HG03469 (cell line): Measurements from ENCODE around the gene SLC4A1AP.
A peak's percentile ranks its signal among the peaks of the same experiment; 100 is the strongest.
"Not testable (repeated sequence)": the region's sequence is repeated elsewhere in the genome, so short reads cannot be mapped to it uniquely, and the experiment has no call there.

Source experiments
- ATAC-seq: cut with Tn5 transposase; IDR thresholded peaks from one replicate; pipeline ENCODE4 v1.9.1; 2021; ENCODE audit warnings: mild to moderate bottlenecking, moderate library complexity, moderate number of reproducible peaks; ENCODE audit not compliant: unreplicated experiment

The SLC4A1AP gene

GRCh38 chr2:27647737-27648136 is 16.0 kb upstream of the SLC4A1AP start:
- no peak for ATAC-seq

- ATAC-seq = no peak
Observed at GRCh38 chr2:27651056-27651455, 12.6 kb upstream of the SLC4A1AP start.

DNA sequence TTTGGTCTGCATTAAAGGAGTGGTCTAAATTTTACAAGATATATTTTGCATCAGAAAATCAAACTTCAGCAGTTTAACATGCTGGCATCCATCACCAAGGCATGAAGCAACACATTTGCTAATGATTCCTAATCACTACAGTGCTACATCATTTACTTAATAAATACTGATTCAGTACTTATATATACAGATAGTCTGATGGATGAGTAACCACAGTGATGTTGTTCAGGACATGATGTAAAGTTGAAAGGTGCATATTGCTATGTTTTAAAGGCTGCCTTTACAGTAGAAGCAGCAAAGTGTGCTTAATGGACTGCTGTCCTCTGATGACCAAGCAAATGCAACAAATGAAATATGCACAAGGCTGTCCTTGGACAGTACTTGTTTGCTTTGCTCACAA is 11.3 kb upstream of the SLC4A1AP start:
- no peak for ATAC-seq

GRCh38 chr2:27652790-27653189 is 10.9 kb upstream of the SLC4A1AP start:
- ATAC-seq = no peak

DNA sequence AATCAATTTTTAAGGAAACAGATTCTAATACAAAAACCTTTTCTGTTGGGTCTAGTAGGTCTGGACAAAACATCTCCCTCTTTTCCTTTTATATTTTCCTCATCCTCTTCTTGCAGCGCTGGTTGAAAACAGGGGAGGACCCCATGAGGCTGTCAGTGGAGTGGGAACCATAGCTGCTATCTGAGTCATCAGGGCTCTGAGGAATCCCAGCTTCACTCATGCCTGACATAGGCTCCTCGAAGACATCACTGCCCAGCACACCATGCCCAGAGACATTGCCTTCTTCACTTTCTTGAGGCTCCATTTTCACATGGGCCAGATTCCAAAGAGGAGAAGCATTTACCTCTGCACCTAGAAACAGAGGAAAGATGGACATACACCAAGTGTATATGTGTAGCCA is 10.3 kb upstream of the SLC4A1AP start:
- ATAC-seq = no peak

DNA sequence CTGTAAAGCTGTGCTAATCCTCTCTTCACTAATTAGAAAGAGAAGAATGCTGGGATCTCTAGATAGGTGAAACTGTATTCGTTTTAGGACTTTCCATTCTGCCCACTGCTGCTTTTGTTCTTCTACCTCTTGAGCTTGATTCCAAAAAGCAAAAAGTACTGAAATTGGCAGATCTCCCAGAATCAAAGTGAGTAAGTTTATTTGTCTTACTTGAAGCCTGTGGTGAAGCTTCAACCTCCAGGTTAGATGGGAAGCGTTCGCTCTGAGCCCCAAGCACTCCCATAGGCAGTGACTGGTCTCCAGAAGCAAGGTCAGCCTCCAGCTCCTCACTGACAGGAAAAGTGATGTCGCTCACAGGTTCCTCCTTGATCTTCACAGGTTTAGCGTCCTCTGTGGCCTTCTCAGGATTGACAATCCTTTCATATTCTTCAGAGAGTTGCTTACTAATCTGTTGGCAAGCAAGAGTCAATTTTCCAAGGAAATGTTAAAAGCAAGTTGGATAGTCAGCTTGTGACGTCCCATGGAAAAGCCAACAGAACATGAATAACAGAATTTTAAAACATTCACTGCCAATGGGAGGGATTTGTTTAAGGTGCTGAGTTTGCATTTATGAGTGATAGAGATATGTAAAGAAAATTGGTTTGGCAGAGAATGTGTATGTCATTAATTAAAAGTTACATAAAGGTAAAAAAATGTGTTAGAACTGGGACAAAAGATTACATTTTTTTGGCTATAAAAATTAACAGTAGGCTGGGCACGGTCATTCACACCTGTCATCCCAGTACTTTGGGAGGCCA is 8.3 kb upstream of the SLC4A1AP start:
- ATAC-seq = no peak

DNA sequence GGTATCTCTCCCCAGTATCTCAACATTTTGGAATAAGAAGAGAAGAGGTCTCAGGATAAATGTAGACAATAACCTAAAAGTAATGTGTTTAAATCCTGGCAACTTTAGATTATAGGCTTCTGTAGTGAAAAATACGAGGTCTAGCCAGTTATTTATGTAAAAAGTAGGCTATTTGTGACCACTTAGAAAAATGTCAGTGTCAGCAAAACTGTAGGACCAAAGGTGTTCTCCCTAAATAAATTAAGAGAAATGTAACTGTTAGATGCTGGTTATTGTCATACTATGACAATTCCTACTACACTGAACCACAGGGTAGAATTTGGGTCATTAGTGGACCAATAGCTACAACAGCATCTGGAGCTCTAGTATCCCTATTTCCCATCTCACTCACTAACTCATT is 2.3 kb upstream of the SLC4A1AP start:
- ATAC-seq = no peak

- ATAC-seq = peak; percentile 18
Observed at GRCh38 chr2:27664154-27664574, 475 bp downstream of the SLC4A1AP start.

GRCh38 chr2:27664622-27665363 is 1.1 kb downstream of the SLC4A1AP start:
- ATAC-seq = no peak

GRCh38 chr2:27667446-27667845 is 3.8 kb downstream of the SLC4A1AP start:
- ATAC-seq = no peak

- no peak for ATAC-seq
Observed at GRCh38 chr2:27671235-27671634, 7.5 kb downstream of the SLC4A1AP start.

GRCh38 chr2:27672723-27673486 is 9.2 kb downstream of the SLC4A1AP start:
- ATAC-seq = no peak

- no peak for ATAC-seq
Observed at GRCh38 chr2:27680571-27680970, 16.9 kb downstream of the SLC4A1AP start.

GRCh38 chr2:27681841-27682240 is 18.2 kb downstream of the SLC4A1AP start:
- no peak for ATAC-seq

- ATAC-seq = not testable (repeated sequence)
Observed at GRCh38 chr2:27682334-27682771, 18.7 kb downstream of the SLC4A1AP start.

DNA sequence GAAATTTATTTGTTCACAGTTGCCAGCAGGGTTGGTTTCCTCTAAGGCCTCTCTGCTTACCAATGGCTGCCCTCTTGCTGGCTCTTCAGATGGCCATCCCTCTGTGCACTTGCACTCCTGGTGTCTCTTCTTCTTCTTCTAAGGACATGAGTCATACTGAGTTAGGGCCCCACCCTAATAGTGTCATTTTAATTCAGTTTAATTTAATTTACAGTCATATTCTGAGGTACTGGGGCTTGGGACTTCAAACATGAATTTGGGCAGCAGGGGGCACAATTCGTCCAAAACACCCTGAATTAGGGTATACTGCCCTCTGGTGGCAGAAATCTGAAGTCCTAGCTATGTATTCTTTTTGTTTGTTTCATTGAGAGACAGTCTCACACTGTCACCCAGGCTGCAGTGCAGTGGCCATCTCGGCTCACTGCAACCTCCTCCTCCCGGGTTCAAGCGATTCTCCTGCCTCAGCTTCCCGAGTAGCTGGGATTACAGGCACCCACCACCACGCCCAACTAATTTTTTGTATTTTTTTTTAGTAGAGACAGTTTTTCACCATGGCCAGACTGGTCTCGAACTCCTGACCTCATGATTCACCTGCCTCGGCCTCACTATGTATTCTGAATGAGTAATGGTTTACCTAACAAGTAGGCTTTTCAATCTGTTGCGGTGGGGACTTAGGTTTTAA is 19.8 kb downstream of the SLC4A1AP start:
- ATAC-seq = no peak

- not testable (repeated sequence) for ATAC-seq
Observed at GRCh38 chr2:27685006-27685405, 21.3 kb downstream of the SLC4A1AP start.

DNA sequence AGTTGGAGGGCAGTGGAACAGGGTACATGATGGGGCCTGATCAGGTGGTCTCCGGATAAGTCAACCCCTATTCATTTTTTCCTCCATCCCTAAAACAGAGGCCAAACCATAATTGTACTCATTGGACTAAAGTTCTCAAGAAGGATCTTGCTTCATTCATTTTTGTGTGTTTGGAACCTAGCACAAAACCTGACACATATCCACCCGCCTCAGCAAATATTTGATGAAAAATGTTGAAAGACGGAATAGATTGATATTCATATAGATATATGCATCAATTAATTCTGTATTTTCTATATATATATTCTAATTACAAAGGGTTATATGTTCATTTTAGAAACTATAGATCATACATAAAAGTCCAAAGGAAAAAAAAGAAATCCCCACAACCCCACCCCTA is 21.9 kb downstream of the SLC4A1AP start:
- no peak for ATAC-seq

DNA sequence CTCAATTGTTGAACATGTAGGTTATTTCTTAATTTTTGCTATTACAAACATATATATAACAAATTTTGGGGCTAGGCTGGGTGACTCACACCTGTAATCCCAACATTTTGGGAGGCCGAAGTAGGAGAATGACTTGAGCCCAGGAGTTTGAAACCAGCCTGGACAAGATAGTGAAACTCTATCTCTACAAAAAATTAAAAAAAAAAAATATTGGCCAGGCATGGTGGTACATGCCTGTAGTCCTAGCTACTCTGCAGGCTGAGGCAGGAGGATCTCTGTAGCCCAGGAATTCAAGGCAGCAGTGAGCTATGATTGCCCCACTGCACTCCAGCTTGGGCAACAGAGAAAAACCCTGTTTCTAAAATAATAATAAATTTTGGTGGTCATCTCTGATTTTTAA is 23.5 kb downstream of the SLC4A1AP start:
- no peak for ATAC-seq

GRCh38 chr2:27689424-27689823 is 25.7 kb downstream of the SLC4A1AP start:
- ATAC-seq = no peak

DNA sequence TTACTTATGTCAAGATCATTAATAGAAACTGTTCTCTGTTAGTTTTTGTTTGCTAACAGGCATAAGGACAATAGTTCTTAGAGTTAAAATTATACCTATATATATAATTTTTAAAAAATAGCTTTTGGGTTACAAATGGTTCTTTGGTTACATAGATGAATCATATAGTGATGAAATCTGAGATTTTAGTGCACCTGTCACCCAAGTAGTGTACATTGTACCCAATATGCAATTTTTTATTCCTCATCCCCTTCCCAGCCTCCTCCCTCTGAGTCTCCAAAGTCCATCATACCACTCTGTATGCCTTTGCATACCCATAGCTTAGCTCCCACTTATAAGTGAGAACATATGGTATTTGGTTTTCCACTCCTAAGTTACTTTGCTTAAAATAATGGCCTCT is 26.4 kb downstream of the SLC4A1AP start:
- no peak for ATAC-seq
